Body of pancreas (tissue), 4 donors: ENCODE measurements around the gene MYO1B. TPM values are rescaled to one million over a fixed set of nuclear protein-coding genes. Genes with fewer than 3 reads are reported as not detected.
A peak's percentile ranks its signal among the peaks of the same experiment; 100 is the strongest.

Experiments
- ATAC-seq: fragments of 150-250 bp; one replicate; pipeline ENCODE4 v1.9.1; 2016
- DNase-seq, 4 donors: peaks; one replicate each; pipeline ENCODE4 v3.0.0-alpha.2; 2019
- H3K27ac ChIP-seq, 4 donors: fragments of 200-600 bp; sonication (generic); 1 replicate in 3 of 4; 2 replicates in 1 of 4; pipeline versions ENCODE4 v1.5.1 to v1.6.1; 2016 to 2019; ENCODE audit warnings: mild to moderate bottlenecking in 1 of 4, mixed read lengths in 1 of 4, moderate library complexity in 1 of 4
- H3K27me3 ChIP-seq, 2 donors: fragments of 200-600 bp; sonication (generic); one replicate each; pipeline ENCODE4 v1.6.0; 2016; ENCODE audit warnings: mild to moderate bottlenecking in 1 of 2
- H3K36me3 ChIP-seq, 2 donors: fragments of 200-600 bp; sonication (generic); replicated peaks in 1 of 2; 2 replicates each; pipeline ENCODE4 v1.5.1; 2016; ENCODE audit warnings: low read depth in 2 of 2; ENCODE audit not compliant: insufficient read depth in 1 of 2
- H3K4me1 ChIP-seq: fragments of 200-600 bp; sonication (generic); one replicate; pipeline ENCODE4 v1.6.0; 2016
- H3K4me3 ChIP-seq, 2 donors: fragments of 200-600 bp; sonication (generic); 1 replicate in 1 of 2; 2 replicates in 1 of 2; pipeline ENCODE4 v1.5.1; 2016 to 2019
- H3K9me3 ChIP-seq, 3 donors: fragments of 200-600 bp; sonication (generic); 1 replicate in 2 of 3; 2 replicates in 1 of 3; pipeline ENCODE4 v1.5.1; 2016
- POLR2A ChIP-seq, 3 donors: fragments of 450-650 bp; IDR thresholded peaks; one replicate each; pipeline ENCODE4 v1.6.1; 2016; ENCODE audit warnings: antibody characterized with exemption in 3 of 3, mild to moderate bottlenecking in 2 of 3
- WGBS, 2 donors: methylation state at CpG; one replicate each; pipeline ENCODE4 v1.1.5; 2017; 5-methylcytosine and 5-hydroxymethylcytosine counted together
- intact Hi-C: fragments of 100-400 bp; cut with DNase I; formaldehyde crosslinking; loops from one replicate; pipeline ENCODE4 v1.15.1; 2023
- total RNA-seq, 2 donors: library from RNA; depleted of rRNA; stranded (reverse); fragments of >200 nt; gene quantifications; one replicate each; pipeline ENCODE4 v1.1.0, GENCODE V29; 2016
- TF ChIP-seq, protein P1 (sequence below), 7 experiments: fragments of 450-650 bp in 4 of 7; fragments of 200-600 bp in 3 of 7; sonication (generic) in 3 of 7; IDR thresholded peaks; one replicate each; pipeline ENCODE4 v1.5.1; 2016 to 2019; ENCODE audit warnings: antibody characterized with exemption in 7 of 7

Gene MYO1B
- total RNA-seq, 2 donors from 2014 or later, result 68.0 to 77.8 TPM

DNA sequence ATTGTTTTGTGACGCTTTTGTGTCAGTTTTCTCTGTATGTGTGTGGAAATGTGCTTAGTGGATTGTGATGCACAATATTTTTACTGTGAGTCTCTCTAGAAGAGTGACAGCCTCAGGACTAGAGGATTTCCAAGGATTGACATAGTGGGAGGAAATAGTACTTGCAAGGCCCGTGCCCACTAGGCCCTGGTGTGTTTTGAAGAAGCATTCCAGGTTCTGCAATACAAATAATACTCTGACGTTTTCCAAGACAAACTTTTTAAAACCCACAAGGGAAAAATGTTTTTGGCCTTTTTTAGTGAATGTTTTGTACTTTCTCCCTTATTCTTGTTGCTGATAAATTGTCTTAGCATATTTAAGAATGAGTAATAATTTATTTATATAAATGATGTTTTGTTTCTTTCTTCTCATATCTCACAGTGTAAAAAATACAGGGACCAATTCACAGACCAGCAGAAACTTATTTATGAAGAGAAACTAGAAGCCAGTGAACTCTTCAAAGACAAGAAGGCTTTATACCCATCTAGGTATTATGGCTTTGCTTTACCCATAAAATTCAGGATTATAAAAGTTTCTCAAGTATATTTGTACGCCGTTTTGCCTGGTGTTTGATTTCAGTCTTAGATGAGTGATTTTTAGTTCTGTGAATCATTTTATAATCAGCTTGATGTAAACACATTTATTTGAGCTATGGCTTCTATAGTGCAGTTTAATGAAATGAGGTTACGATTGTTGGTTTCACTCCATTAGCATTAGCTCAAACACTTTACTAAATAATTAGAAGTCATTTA is 165.6 kb downstream of the MYO1B start:
- no peak overlapping the region for H3K27ac ChIP-seq
- DNase-seq (no peak), ATAC-seq (no peak)
- H3K36me3 ChIP-seq, result peaks cover 10 to 17% of the 10 kb centered on the region in 2 donors
- 74 to 77% methylated on average over 6 of the region's 6 CpGs for WGBS, 2 donors
- peaks cover 21% of the 10 kb centered on the region for H3K4me1 ChIP-seq
- intact Hi-C loops, result no loop called here
- no peak for TF ChIP-seq POLR2A (IDR thresholded peaks at IDR 0.05)
- TF ChIP-seq, protein P1, sequence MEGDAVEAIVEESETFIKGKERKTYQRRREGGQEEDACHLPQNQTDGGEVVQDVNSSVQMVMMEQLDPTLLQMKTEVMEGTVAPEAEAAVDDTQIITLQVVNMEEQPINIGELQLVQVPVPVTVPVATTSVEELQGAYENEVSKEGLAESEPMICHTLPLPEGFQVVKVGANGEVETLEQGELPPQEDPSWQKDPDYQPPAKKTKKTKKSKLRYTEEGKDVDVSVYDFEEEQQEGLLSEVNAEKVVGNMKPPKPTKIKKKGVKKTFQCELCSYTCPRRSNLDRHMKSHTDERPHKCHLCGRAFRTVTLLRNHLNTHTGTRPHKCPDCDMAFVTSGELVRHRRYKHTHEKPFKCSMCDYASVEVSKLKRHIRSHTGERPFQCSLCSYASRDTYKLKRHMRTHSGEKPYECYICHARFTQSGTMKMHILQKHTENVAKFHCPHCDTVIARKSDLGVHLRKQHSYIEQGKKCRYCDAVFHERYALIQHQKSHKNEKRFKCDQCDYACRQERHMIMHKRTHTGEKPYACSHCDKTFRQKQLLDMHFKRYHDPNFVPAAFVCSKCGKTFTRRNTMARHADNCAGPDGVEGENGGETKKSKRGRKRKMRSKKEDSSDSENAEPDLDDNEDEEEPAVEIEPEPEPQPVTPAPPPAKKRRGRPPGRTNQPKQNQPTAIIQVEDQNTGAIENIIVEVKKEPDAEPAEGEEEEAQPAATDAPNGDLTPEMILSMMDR (IDR thresholded peaks at IDR 0.05), result no peak
- H3K9me3 ChIP-seq, result no peaks in the 10 kb centered on the region
- H3K4me3 ChIP-seq, result no peak overlapping the region
- H3K27me3 ChIP-seq, result no peaks in the 10 kb centered on the region

DNA sequence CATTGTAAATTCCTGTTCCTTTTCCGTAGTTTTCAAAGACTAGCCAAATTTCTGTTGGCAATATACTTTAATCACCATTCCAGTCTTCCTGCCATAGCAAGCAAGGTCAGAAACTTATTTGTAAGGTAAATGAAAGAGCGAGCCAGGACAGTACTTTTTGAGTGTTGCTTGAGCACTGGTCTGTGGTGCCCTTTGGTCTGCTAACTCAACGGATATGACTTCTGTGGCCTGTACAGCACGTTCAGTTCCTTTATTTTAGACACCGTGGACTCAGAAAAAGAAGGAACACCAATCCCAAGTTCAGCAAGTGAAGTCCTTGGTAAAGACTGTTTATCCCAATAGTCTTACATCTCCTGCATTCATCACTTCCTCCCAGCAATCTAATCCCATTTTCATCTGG is 166.3 kb downstream of the MYO1B start:
- no peak for TF ChIP-seq POLR2A (IDR thresholded peaks at IDR 0.05)
- TF ChIP-seq, protein P1 (IDR thresholded peaks at IDR 0.05), result no peak
- H3K36me3 ChIP-seq, result peaks cover 10 to 17% of the 10 kb centered on the region in 2 donors
- DNase-seq, result no peak
- no peaks in the 10 kb centered on the region for H3K9me3 ChIP-seq
- H3K4me1 ChIP-seq, result peaks cover 24% of the 10 kb centered on the region
- no peak overlapping the region for H3K4me3 ChIP-seq
- 29 to 42% methylated on average over 5 of the region's 5 CpGs for WGBS, 2 donors
- intact Hi-C loops, result no loop called here
- peak; percentile 22 for ATAC-seq
- no peaks in the 10 kb centered on the region for H3K27me3 ChIP-seq
- no peak overlapping the region for H3K27ac ChIP-seq

DNA sequence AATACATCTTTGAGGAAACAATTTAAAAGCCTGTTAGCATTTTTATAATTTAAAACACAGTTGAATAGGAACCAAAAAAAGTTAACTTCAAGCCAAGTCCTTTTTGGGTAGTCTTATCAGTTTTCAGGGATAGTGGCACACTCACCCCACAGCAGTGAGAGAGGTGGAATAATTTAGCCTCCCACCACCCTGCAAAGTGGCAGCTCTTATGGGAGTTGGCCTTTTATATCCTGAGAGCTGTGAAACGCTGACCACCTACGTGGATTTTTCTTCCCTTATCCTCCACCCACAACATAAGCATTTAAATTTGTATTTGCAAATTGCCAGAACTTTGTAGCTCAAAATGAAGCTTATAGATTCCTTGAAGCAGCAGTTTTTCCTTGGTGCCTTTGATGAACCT is 167.1 kb downstream of the MYO1B start:
- WGBS, 2 donors, result 40 to 72% methylated on average over 2 of the region's 2 CpGs
- no peaks in the 10 kb centered on the region for H3K27me3 ChIP-seq
- no peaks in the 10 kb centered on the region for H3K9me3 ChIP-seq
- intact Hi-C loops, result no loop called here
- DNase-seq (no peak), ATAC-seq (no peak)
- H3K4me1 ChIP-seq, result peaks cover 24% of the 10 kb centered on the region
- TF ChIP-seq POLR2A (IDR thresholded peaks at IDR 0.05), result no peak
- TF ChIP-seq, protein P1 (IDR thresholded peaks at IDR 0.05), result no peak
- no peak overlapping the region for H3K27ac ChIP-seq
- peaks cover 10 to 17% of the 10 kb centered on the region in 2 donors for H3K36me3 ChIP-seq
- no peak overlapping the region for H3K4me3 ChIP-seq

DNA sequence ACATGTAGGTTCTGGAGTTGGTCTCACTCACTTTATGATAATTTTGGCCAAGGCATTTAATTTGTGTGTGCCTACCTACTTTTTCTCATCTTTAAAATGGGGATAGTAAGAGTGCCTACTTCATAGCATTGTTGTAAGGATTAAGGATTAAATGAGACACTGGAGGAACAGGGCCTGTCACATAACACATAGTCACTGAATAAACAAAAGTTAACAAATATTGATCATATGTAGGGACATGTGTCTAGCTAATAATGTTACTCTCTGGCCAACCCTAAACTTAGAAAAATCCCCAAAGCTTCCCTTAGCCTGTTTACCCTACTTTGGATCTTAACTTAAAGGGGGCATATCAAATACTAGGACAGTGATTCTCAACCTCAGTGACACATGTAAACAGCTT is 169.9 kb downstream of the MYO1B start:
- Histone ChIP-seq H3K27me3 (no peaks in the 10 kb centered on the region), H3K4me1 (peaks cover 32% of the 10 kb centered on the region), H3K27ac (no peak overlapping the region), H3K4me3 (no peak overlapping the region), H3K9me3 (no peaks in the 10 kb centered on the region), H3K36me3 (peaks cover 0 to 8% of the 10 kb centered on the region in 2 donors)
- no peak for TF ChIP-seq POLR2A (IDR thresholded peaks at IDR 0.05)
- TF ChIP-seq, protein P1 (IDR thresholded peaks at IDR 0.05), result no peak
- DNase-seq (no peak), ATAC-seq (peak; percentile 31)
- intact Hi-C loops, result no loop called here

DNA sequence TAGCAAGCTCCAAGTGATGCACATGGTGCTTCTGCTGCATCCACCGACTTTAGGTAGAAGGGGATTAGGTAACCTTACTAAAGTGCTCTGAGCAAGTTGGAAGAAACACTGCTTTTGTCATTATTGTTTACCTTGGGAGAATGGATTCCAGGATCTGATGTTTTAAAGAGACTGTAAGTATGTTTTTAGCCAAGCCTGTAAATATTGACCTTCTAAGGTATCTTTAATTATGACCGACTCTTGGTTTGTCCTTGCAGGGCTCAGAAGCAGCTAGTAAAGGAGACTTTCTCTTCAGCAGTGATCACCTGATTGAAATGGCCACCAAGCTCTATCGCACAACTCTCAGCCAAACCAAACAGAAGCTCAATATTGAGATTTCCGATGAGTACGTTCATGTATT is 170.7 kb downstream of the MYO1B start:
- no peaks in the 10 kb centered on the region for H3K27me3 ChIP-seq
- ATAC-seq (peak; percentile 57), DNase-seq (no peak)
- 30 to 35% methylated on average over 5 of the region's 5 CpGs for WGBS, 2 donors
- peaks cover 0 to 2% of the 10 kb centered on the region in 2 donors for H3K36me3 ChIP-seq
- TF ChIP-seq, protein P1 (IDR thresholded peaks at IDR 0.05), result no peak
- TF ChIP-seq POLR2A (IDR thresholded peaks at IDR 0.05), result no peak
- no peak overlapping the region for H3K4me3 ChIP-seq
- H3K9me3 ChIP-seq, result no peaks in the 10 kb centered on the region
- intact Hi-C loops, result no loop called here
- H3K27ac ChIP-seq, result peak overlapping the region in 3 of 4 donors; percentile 24 to 46 (median 26)
- peaks cover 32% of the 10 kb centered on the region for H3K4me1 ChIP-seq
